AG04450 (cell line): ENCODE measurements around the gene DCDC1. TPM values are rescaled to one million over a fixed set of nuclear protein-coding genes. Genes with fewer than 3 reads are reported as not detected.

Experiments
- CTCF ChIA-PET: fragments of 300-600, 350-600 bp; formaldehyde crosslinking; extraction: SDS; loops from one replicate; lab custom pipeline; 2022; ENCODE audit warnings: antibody characterized with exemption, inconsistent platforms; lab: Charles Lee
- POLR2A ChIA-PET: fragments of 350-600 bp; formaldehyde crosslinking; extraction: SDS; loops from one replicate; lab custom pipeline; 2021; ENCODE audit warnings: antibody characterized with exemption, inconsistent platforms; lab: Yijun Ruan, JAX
- DNase-seq: peaks from one replicate; pipeline ENCODE4 v3.0.0-alpha.2; 2011; ENCODE audit warnings: low read depth, low spot score
- H3K27ac ChIP-seq: one replicate; pipeline ENCODE4 v1.5.1; 2012; ENCODE audit warnings: low read depth, low read length, control low read depth
- H3K27me3 ChIP-seq: one replicate; pipeline ENCODE4 v1.6.0; 2012; ENCODE audit warnings: low read length; ENCODE audit not compliant: control insufficient read depth, insufficient read depth
- H3K4me3 ChIP-seq: 2 replicates; pipeline ENCODE4 v1.5.1; 2011; ENCODE audit warnings: mild to moderate bottlenecking, low read depth, low read length, control low read depth
- H3K9me3 ChIP-seq: 2 replicates; pipeline ENCODE4 v1.5.1; 2012; ENCODE audit warnings: low read length; ENCODE audit not compliant: control insufficient read depth, insufficient read depth
- polyA plus RNA-seq: library from polyadenylated mRNA; depleted of rRNA; stranded (reverse); fragments of >200 nt; gene quantifications from 2 replicates; pipeline ENCODE4 v1.2.3, GENCODE V29; 2011
- TF ChIP-seq, protein P1 (sequence below): IDR thresholded peaks from 2 replicates; pipeline ENCODE4 v1.5.1; 2011; ENCODE audit warnings: low read depth, low read length, control low read depth, inconsistent platforms

DCDC1 gene
- polyA plus RNA-seq, 1 experiment, result 0.02 TPM

DNA sequence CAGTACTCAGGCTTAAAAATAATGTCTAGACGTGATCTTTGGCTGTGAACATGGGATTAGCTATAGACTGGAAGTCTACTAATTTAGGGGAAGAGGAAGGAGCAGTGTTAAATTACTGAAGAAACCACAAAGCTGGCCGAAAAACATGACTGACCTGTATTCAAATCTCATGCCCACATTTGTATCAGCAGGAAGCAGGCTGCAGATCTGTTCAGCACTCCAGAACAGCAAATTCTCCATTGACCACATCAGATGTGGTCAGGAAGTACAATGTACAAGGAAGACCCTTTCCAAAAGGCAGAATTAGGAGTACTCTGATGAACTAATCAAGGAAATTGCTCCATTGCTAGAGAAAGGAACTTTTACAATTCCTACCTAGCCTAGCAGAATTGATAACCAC, 31.7 kb downstream of the DCDC1 start:
- H3K27ac ChIP-seq, result no peak overlapping the region
- ChIA-PET POLR2A (no interaction called here), CTCF (no interaction called here)
- no peak overlapping the region for H3K4me3 ChIP-seq
- TF ChIP-seq, protein P1, sequence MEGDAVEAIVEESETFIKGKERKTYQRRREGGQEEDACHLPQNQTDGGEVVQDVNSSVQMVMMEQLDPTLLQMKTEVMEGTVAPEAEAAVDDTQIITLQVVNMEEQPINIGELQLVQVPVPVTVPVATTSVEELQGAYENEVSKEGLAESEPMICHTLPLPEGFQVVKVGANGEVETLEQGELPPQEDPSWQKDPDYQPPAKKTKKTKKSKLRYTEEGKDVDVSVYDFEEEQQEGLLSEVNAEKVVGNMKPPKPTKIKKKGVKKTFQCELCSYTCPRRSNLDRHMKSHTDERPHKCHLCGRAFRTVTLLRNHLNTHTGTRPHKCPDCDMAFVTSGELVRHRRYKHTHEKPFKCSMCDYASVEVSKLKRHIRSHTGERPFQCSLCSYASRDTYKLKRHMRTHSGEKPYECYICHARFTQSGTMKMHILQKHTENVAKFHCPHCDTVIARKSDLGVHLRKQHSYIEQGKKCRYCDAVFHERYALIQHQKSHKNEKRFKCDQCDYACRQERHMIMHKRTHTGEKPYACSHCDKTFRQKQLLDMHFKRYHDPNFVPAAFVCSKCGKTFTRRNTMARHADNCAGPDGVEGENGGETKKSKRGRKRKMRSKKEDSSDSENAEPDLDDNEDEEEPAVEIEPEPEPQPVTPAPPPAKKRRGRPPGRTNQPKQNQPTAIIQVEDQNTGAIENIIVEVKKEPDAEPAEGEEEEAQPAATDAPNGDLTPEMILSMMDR, result no peak
- no peak for DNase-seq
- no peaks in the 10 kb centered on the region for H3K27me3 ChIP-seq
- no peaks in the 10 kb centered on the region for H3K9me3 ChIP-seq

- CTCF ChIA-PET, result interaction anchor here (1.5 kb wide), 1 partner anchor 12 kb away, joined by 3 read pairs; no protein-coding TSS in a partner anchor
- POLR2A ChIA-PET, result no interaction called here
- DNase-seq, result no peak
- Histone ChIP-seq H3K9me3 (no peaks in the 10 kb centered on the region), H3K4me3 (no peak overlapping the region), H3K27me3 (no peaks in the 10 kb centered on the region), H3K27ac (no peak overlapping the region)
- TF ChIP-seq, protein P1, result no peak
Observed at GRCh38 chr11:31328697-31329096, 40.8 kb downstream of the DCDC1 start.

GRCh38 chr11:31327417-31327816, 42.1 kb downstream of the DCDC1 start:
- Histone ChIP-seq H3K27ac (no peak overlapping the region), H3K4me3 (no peak overlapping the region), H3K27me3 (no peaks in the 10 kb centered on the region), H3K9me3 (no peaks in the 10 kb centered on the region)
- ChIA-PET POLR2A (no interaction called here), CTCF (no interaction called here)
- DNase-seq, result no peak
- TF ChIP-seq, protein P1, result no peak

GRCh38 chr11:31326470-31327148, 42.9 kb downstream of the DCDC1 start:
- ChIA-PET POLR2A (no interaction called here), CTCF (interaction anchor here (0.6 kb wide), 1 partner anchor 64 kb away, joined by 5 read pairs; no protein-coding TSS in a partner anchor)
- Histone ChIP-seq H3K4me3 (no peak overlapping the region), H3K27ac (no peak overlapping the region), H3K9me3 (no peaks in the 10 kb centered on the region), H3K27me3 (no peaks in the 10 kb centered on the region)
- DNase-seq, result no peak
- TF ChIP-seq, protein P1, result no peak

DNA sequence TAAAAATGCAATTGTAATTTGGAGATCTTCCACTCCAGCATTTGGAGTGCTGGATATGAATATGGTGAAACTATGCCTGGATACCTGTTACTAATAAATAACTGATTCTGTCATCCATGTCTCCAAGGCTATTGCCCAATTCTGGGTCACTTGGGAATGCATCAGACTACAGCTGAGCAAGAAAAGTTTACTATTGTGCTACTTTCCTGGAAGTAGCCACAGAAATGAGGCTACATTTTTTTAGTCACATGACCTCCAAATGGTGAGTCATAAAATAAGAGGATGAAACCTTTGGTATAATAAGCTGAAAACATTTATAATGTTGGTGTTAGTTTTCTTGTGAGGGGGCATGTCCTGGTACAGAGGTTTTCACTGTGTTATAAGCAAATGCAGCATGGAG, 44.4 kb downstream of the DCDC1 start:
- Histone ChIP-seq H3K4me3 (no peak overlapping the region), H3K27me3 (no peaks in the 10 kb centered on the region), H3K9me3 (no peaks in the 10 kb centered on the region), H3K27ac (no peak overlapping the region)
- no peak for DNase-seq
- ChIA-PET POLR2A (no interaction called here), CTCF (interaction anchor here (0.6 kb wide), 1 partner anchor 998 kb away, joined by 7 read pairs; no protein-coding TSS in a partner anchor)
- TF ChIP-seq, protein P1, result no peak
